HCT116 (cell line): Measurements from ENCODE around the gene GMPPA. TPM values are rescaled to one million over a fixed set of nuclear protein-coding genes. Genes with fewer than 3 reads are reported as not detected.

Experiments
- ATAC-seq: fragments of 200-7000 bp; cut with Tn5 transposase; 2 replicates; pipeline ENCODE4 v1.9.1; 2020; ENCODE audit warnings: mild to moderate bottlenecking, moderate library complexity
- BruUV-seq: library from RNA; stranded (reverse); fragments of 400-500 nt; replicated peaks from 2 replicates; lab custom pipeline; 2021; lab: Mats Ljungman, UMichigan
- CTCF ChIA-PET: fragments of 300-600 bp; sonication (Branson Sonifier 250); formaldehyde crosslinking; loops from one replicate; lab custom pipeline; 2021; ENCODE audit warnings: antibody characterized with exemption; lab: Charles Lee
- POLR2A ChIA-PET: fragments of 300-600, 350-600 bp; sonication (Branson Sonifier 250); formaldehyde crosslinking; loops from one replicate; lab custom pipeline; 2021; ENCODE audit warnings: antibody characterized with exemption; lab: Charles Lee
- RAD21 ChIA-PET, 2 experiments: fragments of 300-600 bp; sonication (Branson Sonifier 250); formaldehyde crosslinking; loops; one replicate each; lab custom pipeline; 2023; ENCODE audit warnings: low total read pairs in 2 of 2; ENCODE audit not compliant: uncharacterized antibody in 2 of 2, unreplicated experiment in 2 of 2, low non-redundant PET in 1 of 2; lab: Charles Lee
- DNase-seq: peaks from one replicate; pipeline ENCODE4 v3.0.0-alpha.2; 2010; ENCODE audit warnings: low read depth, low spot score
- H2AFZ ChIP-seq: fragments of 200-600 bp; shearing (Covaris generic), sonication (generic); 2 replicates; pipeline ENCODE4 v1.6.1; 2017; ENCODE audit warnings: low read depth, mixed run types, mixed read lengths, antibody characterized with exemption, low read length; ENCODE audit not compliant: poor library complexity, severe bottlenecking
- H3K27ac ChIP-seq: 2 replicates; pipeline ENCODE4 v1.5.1; 2012; ENCODE audit warnings: low read depth, low read length
- H3K27me3 ChIP-seq: fragments of 200-600 bp; sonication (generic); 2 replicates; pipeline ENCODE4 v1.6.1; 2016; ENCODE audit warnings: mixed run types, low read length, mixed read lengths; ENCODE audit not compliant: insufficient read depth
- H3K36me3 ChIP-seq, 2 experiments: fragments of 200-500 bp in 1 of 2; fragments of 200-600 bp in 1 of 2; sonication (Bioruptor generic) in 1 of 2; sonication (generic) in 1 of 2; 2 replicates each; pipeline versions ENCODE4 v1.5.1 to v1.6.1; 2014 to 2016; ENCODE audit warnings: low read length in 2 of 2, inconsistent platforms in 1 of 2, mixed read lengths in 1 of 2, mixed run types in 1 of 2; ENCODE audit not compliant: insufficient read depth in 2 of 2, control insufficient read depth in 1 of 2
- H3K4me1 ChIP-seq, 2 experiments: fragments of 200-600 bp in 1 of 2; sonication (generic) in 1 of 2; 2 replicates each; pipeline versions ENCODE4 v1.5.1 to v1.6.1; 2012 to 2017; ENCODE audit warnings: low read length in 2 of 2, inconsistent platforms in 1 of 2, mild to moderate bottlenecking in 1 of 2, mixed read lengths in 1 of 2, mixed run types in 1 of 2, moderate library complexity in 1 of 2; ENCODE audit not compliant: insufficient read depth in 2 of 2, control insufficient read depth in 1 of 2
- H3K4me2 ChIP-seq: fragments of 200-600 bp; sonication (generic); 2 replicates; pipeline ENCODE4 v1.6.1; 2017; ENCODE audit warnings: mixed run types, low read length, mixed read lengths
- H3K4me3 ChIP-seq, 2 experiments: fragments of 200-600 bp in 1 of 2; sonication (generic) in 1 of 2; replicated peaks in 1 of 2; 2 replicates each; pipeline ENCODE4 v1.5.1; 2011 to 2016; ENCODE audit warnings: low read length in 2 of 2, control low read depth in 1 of 2, low read depth in 1 of 2, mild to moderate bottlenecking in 1 of 2, mixed read lengths in 1 of 2, mixed run types in 1 of 2
- H3K79me2 ChIP-seq: fragments of 200-600 bp; sonication (generic); 2 replicates; pipeline ENCODE4 v1.6.1; 2017; ENCODE audit warnings: mild to moderate bottlenecking, mixed run types, low read length, moderate library complexity, mixed read lengths; ENCODE audit not compliant: insufficient read depth
- H3K9ac ChIP-seq: fragments of 200-600 bp; sonication (generic); 2 replicates; pipeline ENCODE4 v1.6.1; 2016; ENCODE audit warnings: low read length, mixed read lengths
- H3K9me2 ChIP-seq: fragments of 200-600 bp; sonication (generic), shearing (Covaris generic); 2 replicates; pipeline ENCODE4 v1.6.1; 2017; ENCODE audit warnings: mixed run types, mild to moderate bottlenecking, moderate library complexity; ENCODE audit not compliant: insufficient read depth
- H3K9me3 ChIP-seq, 2 experiments: fragments of 200-500 bp in 1 of 2; fragments of 200-600 bp in 1 of 2; sonication (Bioruptor generic) in 1 of 2; sonication (generic) in 1 of 2; 2 replicates each; pipeline ENCODE4 v1.6.1; 2014 to 2017; ENCODE audit warnings: low read length in 2 of 2, mixed read lengths in 2 of 2, inconsistent platforms in 1 of 2, low read depth in 1 of 2, mild to moderate bottlenecking in 1 of 2, mixed run types in 1 of 2, moderate library complexity in 1 of 2; ENCODE audit not compliant: control insufficient read depth in 1 of 2, insufficient read depth in 1 of 2
- H4K20me1 ChIP-seq: fragments of 200-600 bp; sonication (generic), shearing (Covaris generic); 2 replicates; pipeline ENCODE4 v1.6.1; 2017; ENCODE audit warnings: mixed run types, mild to moderate bottlenecking, moderate library complexity; ENCODE audit not compliant: insufficient read depth
- ATF3 ChIP-seq: IDR thresholded peaks from 2 replicates; pipeline ENCODE4 v1.6.1; 2012
- CTCF ChIP-seq, 3 experiments: fragments of 200-600 bp in 1 of 3; sonication (generic) in 1 of 3; IDR thresholded peaks in 2 of 3; conservative IDR thresholded peaks in 1 of 3; 2 replicates each; pipeline ENCODE4 v1.5.1; 2012 to 2017; ENCODE audit warnings: low read depth in 2 of 3, low read length in 2 of 3, antibody characterized with exemption in 1 of 3, borderline replicate concordance in 1 of 3, control low read depth in 1 of 3, mild to moderate bottlenecking in 1 of 3, mixed read lengths in 1 of 3, mixed run types in 1 of 3, moderate library complexity in 1 of 3; ENCODE audit not compliant: insufficient read depth in 1 of 3
- EGR1 ChIP-seq: IDR thresholded peaks from 2 replicates; pipeline ENCODE4 v1.6.1; 2012; ENCODE audit warnings: low read depth
- ELF1 ChIP-seq: IDR thresholded peaks from 2 replicates; pipeline ENCODE4 v1.6.1; 2012; ENCODE audit warnings: low read depth, borderline replicate concordance
- EZH2phosphoT487 ChIP-seq: fragments of 200-600 bp; IDR thresholded peaks from 2 replicates; pipeline ENCODE4 v1.6.1; 2018; ENCODE audit warnings: antibody characterized with exemption, borderline replicate concordance
- RAD21 ChIP-seq: IDR thresholded peaks from 2 replicates; pipeline ENCODE4 v1.6.1; 2012; ENCODE audit warnings: low read depth, mild to moderate bottlenecking
- REST ChIP-seq: IDR thresholded peaks from 2 replicates; pipeline ENCODE4 v1.6.1; 2012; ENCODE audit warnings: low read depth
- TCF7L2 ChIP-seq: IDR thresholded peaks from 2 replicates; pipeline ENCODE4 v1.7.0; 2011; ENCODE audit warnings: borderline replicate concordance, inconsistent platforms; ENCODE audit not compliant: insufficient read depth, insufficient read length; ENCODE audit errors: extremely low read depth
- YY1 ChIP-seq: IDR thresholded peaks from 2 replicates; pipeline ENCODE4 v1.6.1; 2011; ENCODE audit warnings: low read length, low read depth, moderate library complexity, mild to moderate bottlenecking; ENCODE audit not compliant: insufficient replicate concordance; ENCODE audit errors: extremely low read depth
- ZBTB33 ChIP-seq: IDR thresholded peaks from 2 replicates; pipeline ENCODE4 v1.6.1; 2011; ENCODE audit warnings: mild to moderate bottlenecking, low read length, moderate library complexity; ENCODE audit not compliant: insufficient replicate concordance; ENCODE audit errors: extremely low read depth
- intact Hi-C: fragments of 100-400 bp; cut with micrococcal nuclease; formaldehyde crosslinking; loops from 2 replicates; pipeline ENCODE4 v1.10.0; 2022
- total RNA-seq: library from RNA; stranded (reverse); gene quantifications from one replicate; pipeline ENCODE4 v1.2.1, GENCODE V29; 2021; ENCODE audit not compliant: unreplicated experiment

GMPPA gene
- total RNA-seq, 1 experiment from 2014 or later, result 71.8 TPM

- no TSS peak for BruUV-seq
- no peak overlapping the region for H3K4me3 ChIP-seq
- H3K9ac ChIP-seq, result no peak overlapping the region
- TF ChIP-seq RAD21 (no peak), ZBTB33 (no peak), YY1 (no peak), EZH2phosphoT487 (no peak), CTCF (IDR thresholded peaks at IDR 0.05 in 2 of 3, conservative IDR thresholded peaks at IDR 0.05 in 1 of 3; ENCODE audit: borderline replicate concordance in 1 of 3, insufficient read depth in 1 of 3, low read depth in 2 of 3, low read length in 2 of 3) (no peak), REST (no peak), ATF3 (no peak), ELF1 (no peak), TCF7L2 (no peak), EGR1 (no peak)
- intact Hi-C loops, result no loop called here
- H3K36me3 ChIP-seq, result no peaks in the 10 kb centered on the region
- no peaks in the 10 kb centered on the region for H3K27me3 ChIP-seq
- ChIA-PET CTCF (interaction anchor here (0.6 kb wide), 1 partner anchor 24 kb away, joined by 3 read pairs; no protein-coding TSS in a partner anchor), POLR2A (no interaction called here), RAD21 (no interaction called here)
- H3K27ac ChIP-seq, result no peak overlapping the region
- H3K9me2 ChIP-seq, result no peaks in the 10 kb centered on the region
- H3K9me3 ChIP-seq, result no peaks in the 10 kb centered on the region
- H3K4me2 ChIP-seq, result no peak overlapping the region
- ATAC-seq, result no peak
- H4K20me1 ChIP-seq, result no peaks in the 10 kb centered on the region
- no peak overlapping the region for H2AFZ ChIP-seq
- no peak for DNase-seq
- H3K79me2 ChIP-seq, result no peaks in the 10 kb centered on the region
- H3K4me1 ChIP-seq, result peaks cover 1 to 14% of the 10 kb centered on the region in 2 experiments; a peak in 3 of 4 replicates
Measured at GRCh38 chr2:219471476-219472371, 27.0 kb upstream of the GMPPA start.
